B cell (primary cell): ENCODE results near the gene TNKS1BP1.

Experiments
- CTCF ChIP-seq: fragments of 200-600 bp; IDR thresholded peaks from one replicate; pipeline ENCODE4 v1.8.0; 2022; ENCODE audit warnings: antibody characterized with exemption, mild to moderate bottlenecking
- EZH2 ChIP-seq: IDR thresholded peaks from 2 replicates; pipeline ENCODE4 v1.6.1; 2012; ENCODE audit warnings: borderline replicate concordance, low read depth, mild to moderate bottlenecking, moderate library complexity, low read length; ENCODE audit not compliant: insufficient read depth, poor library complexity, severe bottlenecking

GRCh38 chr11:57323855-57324153 lies 948 bp downstream of the TNKS1BP1 start:
- no peak for TF ChIP-seq CTCF
- no peak for TF ChIP-seq EZH2
